HG02588 (cell line): ENCODE measurements around the gene PTTG2.
A peak's percentile ranks its signal among the peaks of the same experiment; 100 is the strongest.
"Not testable (repeated sequence)": the region's sequence is repeated elsewhere in the genome, so short reads cannot be mapped to it uniquely, and the experiment has no call there.

Experiments used
- ATAC-seq: cut with Tn5 transposase; IDR thresholded peaks from one replicate; pipeline ENCODE4 v1.9.1; 2021; ENCODE audit warnings: mild to moderate bottlenecking, moderate library complexity; ENCODE audit not compliant: unreplicated experiment

Gene PTTG2

DNA sequence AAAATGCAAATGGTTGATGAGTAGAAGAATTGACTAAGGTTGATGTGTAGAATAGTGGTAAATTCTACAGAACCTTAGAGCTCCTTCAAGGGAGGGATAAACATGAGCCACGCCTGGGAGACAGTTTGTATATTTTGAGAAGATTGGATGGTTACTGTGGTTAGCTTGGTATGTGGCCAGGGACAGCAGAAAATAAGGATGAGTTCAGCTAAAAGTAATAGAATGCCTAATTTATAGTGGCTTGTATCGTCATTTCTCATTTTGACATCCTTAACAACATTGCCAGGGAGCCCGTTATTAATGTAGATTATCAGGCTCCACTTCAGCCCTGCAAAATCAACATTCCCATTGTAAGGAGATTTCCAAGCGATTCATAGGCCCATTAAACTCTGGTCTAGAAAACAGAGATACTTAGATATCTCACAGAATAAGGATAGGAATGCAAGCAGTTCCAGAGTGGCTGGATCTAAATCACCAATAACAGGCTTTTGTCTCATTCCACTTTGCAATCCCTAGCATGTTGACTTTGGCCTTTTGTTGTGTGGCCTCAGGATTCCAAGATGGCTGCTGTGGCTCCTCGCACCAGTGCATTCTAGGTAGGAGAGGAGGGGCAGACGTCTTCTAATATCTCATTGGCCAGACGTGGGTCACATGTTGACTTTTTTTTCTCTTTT is 6.4 kb upstream of the PTTG2 start:
- ATAC-seq: no peak

DNA sequence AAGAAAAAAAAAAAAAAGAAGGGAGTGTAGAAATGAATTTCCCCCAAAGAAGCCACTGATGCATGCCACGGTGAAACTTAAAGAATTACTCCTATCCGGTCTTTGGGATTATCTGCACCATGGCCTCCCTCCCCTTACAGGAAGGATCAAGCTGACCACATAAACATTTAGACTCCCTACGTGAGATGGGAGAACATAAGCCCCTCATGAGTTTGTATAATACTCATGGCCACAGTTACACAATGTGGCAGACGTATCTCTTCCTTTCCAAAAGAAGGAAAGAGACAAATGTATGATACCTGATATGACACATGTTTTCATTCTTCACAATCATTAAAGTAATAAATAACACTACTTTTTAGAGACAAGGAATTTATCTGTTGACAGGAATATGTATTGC is 3.3 kb upstream of the PTTG2 start:
- no peak for ATAC-seq

DNA sequence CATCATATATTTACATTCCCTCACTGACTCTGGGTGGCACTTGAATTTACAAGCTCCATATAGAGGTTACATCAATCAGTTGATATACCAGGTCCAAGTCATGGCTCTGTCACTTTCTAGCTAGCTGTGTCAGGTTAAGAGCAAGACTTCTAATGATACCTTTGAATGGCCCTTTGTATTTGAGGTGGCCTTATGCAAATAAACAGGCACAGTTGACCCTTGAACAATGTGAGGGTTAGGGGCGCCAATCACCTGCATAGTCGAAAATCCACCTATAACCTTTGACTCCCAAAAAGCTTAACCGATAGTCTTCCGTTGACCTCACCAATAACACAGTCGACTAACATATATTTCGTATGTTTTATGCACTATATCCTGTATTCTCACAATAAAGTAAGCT is 1.3 kb upstream of the PTTG2 start:
- no peak for ATAC-seq

DNA sequence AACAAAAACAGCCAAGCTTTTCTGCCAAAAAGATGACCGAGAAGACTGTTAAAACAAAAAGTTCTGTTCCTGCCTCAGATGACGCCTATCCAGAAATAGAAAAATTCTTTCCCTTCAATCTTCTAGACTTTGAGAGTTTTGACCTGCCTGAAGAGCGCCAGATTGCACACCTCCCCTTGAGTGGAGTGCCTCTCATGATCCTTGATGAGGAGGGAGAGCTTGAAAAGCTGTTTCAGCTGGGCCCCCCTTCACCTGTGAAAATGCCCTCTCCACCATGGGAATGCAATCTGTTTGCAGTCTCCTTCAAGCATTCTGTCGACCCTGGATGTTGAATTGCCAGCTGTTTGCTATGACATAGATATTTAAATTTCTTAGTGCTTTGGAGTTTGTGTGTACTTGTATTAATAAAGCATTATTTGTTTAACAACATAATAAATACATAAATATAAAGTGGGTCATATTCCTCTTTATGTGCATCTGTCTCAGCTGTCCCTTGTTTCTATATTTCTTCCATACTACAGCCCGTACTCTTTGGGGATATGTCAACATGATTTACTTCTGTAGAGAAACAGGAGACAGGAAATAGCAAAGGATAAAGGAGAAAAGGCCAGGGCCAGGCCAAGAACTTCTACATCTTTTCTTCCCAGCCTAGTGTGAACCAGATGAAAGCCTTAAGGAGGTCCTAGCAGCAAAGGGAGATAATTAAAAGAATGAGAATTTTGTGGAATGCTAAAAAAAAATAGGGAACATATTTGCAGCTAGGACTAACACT is 667 bp downstream of the PTTG2 start:
- no peak for ATAC-seq

DNA sequence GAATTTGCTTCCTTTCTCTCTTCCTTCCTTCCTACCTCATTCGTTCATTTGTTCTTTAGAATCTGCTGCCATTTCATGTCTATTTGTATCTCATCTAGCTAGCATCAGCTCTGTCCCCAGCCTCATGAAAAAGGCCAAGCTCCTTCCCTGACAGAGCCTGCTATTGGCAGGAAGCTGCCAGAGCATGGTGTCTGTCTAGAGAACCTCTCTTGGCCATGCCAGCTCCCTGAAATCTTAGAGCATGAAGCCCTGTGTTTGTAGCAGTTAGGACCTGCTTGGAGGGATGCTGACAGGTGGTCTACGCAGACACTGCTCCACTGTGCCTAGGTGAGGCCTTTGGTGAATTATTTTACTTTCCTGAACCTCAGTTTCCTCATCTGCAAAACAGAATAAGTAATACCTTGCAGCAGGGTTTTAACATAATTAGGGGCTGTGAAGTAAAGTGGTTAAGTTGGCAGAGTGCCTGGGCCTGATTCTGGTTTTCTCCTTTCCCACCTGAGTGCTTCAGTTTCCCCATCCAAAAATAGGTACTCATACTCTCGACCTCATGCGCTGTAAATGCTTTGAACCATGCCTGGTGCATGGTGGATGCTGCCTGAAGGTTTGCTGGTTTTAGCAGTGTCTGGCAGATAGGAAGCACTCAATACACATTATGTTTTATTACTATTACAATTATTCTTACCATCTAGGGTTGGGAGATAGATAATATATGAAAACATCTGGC is 4.7 kb downstream of the PTTG2 start:
- no peak for ATAC-seq

DNA sequence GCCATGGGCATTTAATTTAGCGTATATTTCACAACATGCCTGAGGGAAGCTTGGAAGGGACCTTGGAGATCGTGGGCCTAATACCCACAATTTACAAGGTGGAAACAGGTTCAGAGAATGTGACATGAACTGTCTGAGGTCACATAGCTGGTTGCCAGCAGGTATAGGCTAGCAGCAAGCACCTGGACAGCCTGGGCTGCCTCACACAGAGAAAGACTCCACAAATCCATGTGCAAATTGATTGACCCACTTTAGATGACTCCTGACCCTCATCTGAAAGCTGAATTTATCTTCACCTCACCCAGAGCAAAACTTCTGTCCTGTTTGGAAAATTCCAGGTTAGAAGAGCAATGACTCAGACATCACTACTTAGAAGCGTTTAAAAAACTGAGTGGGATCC is 5.8 kb downstream of the PTTG2 start:
- no peak for ATAC-seq

DNA sequence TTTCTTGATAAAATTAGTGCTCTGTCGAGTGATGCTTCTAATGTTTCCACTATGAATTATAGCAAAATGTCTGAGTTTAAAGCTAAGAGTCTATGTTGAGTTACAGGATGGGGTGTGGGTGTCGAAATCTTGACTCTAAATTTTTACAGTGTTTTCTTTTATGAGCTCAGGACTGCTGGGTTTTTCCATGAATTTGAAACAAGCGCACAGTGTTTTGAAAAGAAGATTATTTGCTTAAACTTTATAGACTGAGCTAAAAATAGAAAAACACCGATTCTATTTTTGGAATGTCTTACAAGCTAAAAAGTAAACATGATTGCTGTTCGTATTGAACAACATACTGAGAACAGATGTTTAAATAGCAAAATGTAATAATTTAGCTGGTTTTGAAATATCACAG is 7.5 kb downstream of the PTTG2 start:
- no peak for ATAC-seq

DNA sequence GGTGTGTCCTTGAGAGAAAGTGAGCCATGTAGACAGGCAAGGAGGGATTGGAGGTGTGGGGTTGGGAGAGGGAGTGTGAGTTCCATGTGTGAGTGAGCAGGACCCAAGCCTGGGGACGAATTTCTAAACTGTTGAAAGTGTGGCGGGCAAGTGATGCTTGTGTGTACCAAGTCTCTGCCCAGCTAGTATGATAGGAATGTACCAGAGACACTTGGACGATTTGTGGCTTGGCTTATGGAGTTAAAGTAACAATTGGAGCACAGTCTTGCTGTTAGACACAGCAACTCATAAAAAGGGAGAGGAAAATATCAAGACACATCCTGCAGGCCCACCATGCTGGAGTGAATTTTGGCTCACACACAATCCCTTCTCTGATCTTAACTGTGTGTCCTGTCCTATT is 8.5 kb downstream of the PTTG2 start:
- ATAC-seq: no peak

DNA sequence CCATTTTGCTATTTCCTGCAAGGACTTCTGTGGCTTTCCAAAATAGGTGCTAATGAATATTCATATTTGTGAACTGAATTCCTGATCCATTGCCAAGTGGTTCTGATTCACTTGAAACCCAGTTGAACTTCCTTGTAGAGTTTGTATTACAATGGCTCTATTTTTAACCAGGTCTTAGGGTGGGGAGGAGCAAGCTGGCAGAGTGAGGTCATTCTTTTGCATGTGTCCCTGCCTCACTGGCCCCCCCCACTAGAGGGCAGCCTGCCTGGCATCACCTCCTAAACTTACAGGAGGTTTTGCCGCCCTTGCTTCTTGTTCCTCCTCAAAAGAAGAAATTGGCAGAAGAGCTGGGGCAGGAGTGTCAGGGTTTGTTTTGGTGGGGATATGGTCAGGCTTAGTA is 10.5 kb downstream of the PTTG2 start:
- peak; percentile 53 for ATAC-seq

DNA sequence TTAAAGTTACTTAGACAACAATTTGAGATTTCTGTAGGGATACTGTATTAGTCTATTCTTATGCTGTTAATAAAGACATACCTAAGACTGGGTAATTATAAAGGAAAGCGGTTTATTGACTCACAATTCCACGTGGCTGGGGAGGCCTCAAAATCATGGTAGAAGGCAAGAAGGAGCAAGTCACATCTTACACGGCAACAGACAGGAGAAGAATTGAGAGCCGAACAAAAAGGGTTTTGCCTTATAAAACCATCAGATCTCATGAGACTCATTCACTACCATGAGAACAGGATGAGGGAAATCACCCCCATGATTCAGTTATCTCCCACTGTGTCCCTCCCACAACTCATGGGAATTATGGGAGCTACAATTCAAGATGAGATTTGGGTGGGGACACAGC is 11.0 kb downstream of the PTTG2 start:
- ATAC-seq: no peak

DNA sequence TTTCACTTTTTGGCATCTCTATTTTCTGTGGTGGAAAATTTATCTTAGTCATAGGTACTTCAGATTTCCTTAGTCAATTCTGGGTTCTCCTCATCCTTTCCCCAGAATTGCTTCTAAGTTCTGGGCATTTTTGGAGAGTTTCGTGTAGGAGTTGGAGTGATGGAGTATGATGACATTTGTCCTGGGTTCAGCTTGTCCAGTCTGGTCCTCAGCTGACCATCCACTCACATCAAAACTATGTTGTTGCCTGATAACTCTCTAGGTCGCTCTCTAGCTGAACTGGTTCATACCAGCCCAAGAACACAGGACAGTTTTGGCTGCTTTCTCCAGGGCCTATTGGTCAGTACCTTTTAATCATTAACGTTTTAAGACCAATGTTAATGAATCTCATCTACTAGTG is 13.2 kb downstream of the PTTG2 start:
- ATAC-seq: no peak

DNA sequence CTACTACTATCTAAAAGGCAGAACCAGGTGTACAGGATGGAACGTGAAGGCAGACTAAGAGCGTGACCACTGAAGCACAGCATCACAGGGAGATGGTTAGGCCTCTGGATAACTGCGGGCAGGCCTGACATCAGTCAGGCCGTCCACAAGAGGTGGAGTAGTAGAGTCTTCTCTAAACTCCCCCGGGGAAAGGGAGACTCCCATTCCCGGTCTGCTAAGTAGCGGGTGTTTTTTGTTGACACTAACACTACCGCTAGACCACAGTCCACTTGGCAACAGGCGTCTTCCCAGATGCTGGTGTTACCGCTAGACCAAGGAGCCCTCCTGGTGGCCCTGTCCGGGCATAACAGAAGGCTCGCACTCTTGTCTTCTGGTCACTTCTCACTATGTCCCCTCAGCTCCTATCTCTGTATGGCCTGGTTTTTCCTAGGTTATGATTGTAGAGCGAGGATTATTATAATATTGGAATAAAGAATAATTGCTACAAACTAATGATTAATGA is 15.2 kb downstream of the PTTG2 start:
- ATAC-seq: not testable (repeated sequence)

DNA sequence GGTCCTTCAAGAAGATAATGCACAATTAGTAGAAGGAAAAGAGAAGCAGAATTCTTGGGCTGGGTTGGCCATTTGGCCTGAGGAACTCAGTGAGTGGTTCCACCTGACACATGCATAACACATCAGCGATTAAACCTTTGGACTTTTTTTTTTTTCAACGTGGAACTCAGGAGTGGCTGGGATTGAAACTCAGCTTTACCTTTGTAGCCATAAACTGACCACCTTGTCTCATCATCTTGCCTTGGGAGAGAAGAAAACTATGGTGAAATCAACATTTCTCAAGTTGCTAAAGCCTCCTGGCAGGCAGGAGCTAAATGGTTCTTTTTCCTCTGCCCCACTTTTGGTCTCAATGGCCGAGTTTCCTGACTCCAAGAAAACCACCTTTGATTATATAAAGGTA is 16.3 kb downstream of the PTTG2 start:
- no peak for ATAC-seq

DNA sequence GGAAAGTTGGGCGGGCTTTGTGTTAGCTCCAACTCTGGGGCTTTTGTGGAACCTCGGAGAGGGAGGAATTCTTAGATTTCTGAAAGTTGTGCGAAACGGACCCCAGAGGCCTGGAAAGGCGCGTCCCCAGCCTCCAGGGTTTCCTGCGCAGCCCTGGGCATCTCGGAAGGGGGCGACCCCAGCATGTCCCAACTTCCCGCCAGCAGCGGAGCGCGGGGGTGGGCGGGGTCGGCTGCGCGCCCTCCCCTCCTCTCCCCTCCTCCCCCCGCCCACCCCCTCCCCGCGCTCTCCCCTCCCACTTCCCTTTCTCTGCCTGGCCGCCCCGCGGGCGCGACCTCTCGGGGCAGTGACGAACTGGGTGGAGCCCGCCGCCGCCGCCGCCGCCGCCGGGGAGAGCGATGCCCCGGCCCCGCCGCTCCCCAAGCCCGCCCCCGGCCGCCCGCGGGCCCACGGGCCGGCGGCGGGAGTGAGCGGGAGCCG is 16.8 kb downstream of the PTTG2 start:
- ATAC-seq: peak; percentile 81

DNA sequence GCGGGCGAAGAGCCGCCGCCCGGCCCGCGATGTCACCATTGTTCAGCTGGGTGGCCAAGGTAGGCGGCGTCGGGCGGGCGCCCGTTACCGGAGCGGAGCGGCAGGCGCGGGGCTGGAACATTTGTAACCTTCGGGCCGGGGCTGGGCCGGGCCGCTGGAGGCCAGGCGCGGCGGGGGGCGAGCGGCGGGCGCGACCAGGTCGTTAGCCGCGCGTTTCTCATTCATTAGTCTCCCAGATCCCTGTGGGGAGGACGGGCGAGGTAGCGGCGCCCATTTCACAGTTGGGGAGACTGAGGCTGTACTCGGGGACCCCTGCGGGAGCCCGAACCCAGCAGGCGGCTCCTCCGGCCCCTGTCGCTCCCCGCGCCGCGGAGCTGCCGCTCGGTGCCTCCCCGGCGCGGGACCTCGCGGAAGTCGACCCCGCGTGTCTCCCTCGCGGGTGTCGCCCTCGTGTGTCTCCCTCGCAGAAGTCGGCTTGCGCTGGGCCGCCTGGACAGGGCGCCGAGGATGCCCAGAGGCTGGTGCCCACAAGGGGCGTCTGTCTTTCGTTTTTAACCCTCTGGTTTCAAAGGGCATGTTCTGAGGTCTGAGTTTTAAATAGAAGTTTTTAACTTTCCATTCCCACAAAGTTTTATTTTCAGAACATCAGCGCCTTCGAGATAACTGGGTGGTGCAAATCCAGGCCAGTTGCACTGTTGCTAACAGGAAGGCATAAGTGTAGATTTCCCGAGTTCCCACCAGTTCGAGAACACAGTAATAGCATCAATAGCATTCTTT is 17.5 kb downstream of the PTTG2 start:
- peak; percentile 64 for ATAC-seq

DNA sequence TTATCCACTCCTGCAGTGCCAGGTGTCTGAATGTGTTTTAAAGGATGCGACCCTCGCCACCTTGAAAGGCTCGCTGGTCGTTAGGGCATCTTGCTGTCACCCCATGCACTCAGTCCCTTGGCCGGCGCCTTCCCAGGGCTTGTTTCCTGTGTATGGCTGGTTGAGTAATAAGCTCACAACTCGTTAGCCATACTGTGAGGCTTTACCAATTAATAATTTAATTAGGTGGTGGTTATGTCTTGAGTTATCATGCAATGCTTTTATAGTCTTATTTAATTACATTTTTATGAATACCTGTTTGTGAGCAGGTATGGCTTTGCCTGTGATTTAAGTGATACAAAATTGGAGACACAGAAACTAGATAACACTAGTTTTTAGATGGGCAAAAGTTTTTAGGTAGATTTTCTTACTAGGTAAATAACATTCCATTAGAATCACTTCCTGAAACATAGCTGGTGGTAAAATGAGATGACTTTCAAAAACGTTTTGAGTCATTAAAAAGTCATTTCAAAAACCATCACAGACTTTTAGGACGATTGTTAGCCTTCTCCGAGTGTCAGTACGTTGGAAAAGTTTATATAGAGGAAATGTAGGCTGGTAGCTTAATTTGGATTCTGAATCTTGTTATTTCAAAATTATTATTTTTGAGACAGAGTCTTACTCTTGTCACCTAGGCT is 18.2 kb downstream of the PTTG2 start:
- ATAC-seq: peak; percentile 15

DNA sequence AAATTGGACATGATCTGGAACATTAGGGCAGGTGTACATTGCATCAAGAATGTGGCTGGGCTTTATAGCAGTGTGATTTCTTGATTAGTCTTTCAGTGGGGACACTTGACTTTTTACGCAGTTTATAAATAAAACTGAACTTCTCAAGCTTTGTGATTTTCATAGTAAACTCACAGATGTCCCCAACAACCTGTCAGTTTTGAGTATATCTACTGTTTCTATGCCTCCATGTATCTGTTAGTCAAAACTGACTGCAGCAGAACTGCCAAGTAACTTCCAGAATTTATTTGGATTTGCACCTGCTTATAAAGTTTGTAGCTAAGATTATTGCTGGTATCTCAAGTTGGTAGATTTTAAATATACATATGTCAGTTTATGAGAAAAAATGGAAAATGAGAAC is 20.0 kb downstream of the PTTG2 start:
- ATAC-seq: no peak

DNA sequence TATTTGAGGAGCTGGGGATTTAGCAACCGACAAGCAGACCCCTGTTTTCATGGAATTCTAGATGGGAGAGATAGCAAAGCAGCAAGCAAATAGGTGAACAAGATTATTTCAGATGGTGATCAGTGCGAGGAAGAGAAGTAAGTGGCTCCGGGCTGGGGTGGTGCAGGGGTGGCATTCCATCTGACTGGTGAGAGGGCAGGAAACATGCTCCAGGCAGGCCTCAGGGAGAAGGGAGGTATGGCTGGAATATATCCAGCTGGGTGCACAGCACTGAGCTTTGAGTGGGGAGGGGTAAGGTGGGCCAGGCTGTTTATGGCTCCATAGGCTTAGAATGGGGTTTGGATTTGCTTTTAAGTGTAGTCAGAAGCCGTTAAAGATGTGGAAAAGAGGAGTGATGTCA is 21.2 kb downstream of the PTTG2 start:
- no peak for ATAC-seq

DNA sequence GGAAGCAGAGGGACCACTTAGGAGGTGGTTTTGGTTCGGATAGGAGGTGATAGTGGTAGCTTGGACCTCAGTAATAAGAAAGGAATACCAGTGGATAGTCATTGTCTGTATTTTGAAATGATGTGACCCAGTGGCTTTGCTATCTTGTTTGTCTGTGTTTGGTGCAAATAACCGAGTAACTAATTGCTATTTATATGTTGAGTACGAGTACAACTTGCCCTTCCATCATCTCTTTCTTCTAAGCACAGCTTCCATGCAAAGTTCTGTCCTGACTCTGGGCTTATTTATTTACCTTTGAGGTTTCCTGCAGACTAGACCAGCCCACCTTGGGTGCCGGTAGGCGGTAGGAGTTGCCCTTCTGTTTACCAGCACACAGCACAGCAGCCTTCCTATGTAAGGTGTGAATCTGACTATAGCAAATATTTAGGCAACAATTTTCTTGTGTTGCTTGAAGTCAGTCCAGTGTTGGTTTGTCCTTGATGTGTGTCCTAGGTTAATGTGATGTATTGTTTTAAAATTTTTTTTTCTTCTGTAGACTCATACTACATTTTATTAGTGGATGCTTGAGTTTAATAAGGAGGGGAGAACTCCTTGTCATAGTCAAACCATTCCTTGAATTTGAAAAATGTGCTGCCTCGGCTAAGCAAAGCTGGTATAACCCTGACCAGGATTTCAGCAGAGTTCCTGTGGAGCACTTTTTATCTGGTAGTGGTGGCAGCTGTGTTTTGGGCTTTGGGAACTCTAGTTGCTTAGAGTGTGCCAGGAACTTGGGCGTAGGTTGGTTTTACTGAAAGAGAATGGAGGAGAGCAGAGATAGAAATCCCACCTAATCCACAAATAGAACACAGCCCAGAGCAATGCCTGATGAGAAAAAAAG is 21.9 kb downstream of the PTTG2 start:
- ATAC-seq: no peak
